Astrocyte (in vitro differentiated cells and primary cell): ENCODE measurements around the gene TRHDE.

Experiments used
- EZH2 ChIP-seq: IDR thresholded peaks from 2 replicates; pipeline ENCODE4 v1.6.1; 2012; ENCODE audit warnings: mild to moderate bottlenecking, low read length, inconsistent platforms; ENCODE audit not compliant: insufficient read depth
- TF ChIP-seq, protein P1 (sequence below): IDR thresholded peaks from 2 replicates; pipeline ENCODE4 v1.5.1; 2011; ENCODE audit warnings: low read depth, mild to moderate bottlenecking, inconsistent platforms, low read length, moderate library complexity; ENCODE audit not compliant: insufficient read depth

DNA sequence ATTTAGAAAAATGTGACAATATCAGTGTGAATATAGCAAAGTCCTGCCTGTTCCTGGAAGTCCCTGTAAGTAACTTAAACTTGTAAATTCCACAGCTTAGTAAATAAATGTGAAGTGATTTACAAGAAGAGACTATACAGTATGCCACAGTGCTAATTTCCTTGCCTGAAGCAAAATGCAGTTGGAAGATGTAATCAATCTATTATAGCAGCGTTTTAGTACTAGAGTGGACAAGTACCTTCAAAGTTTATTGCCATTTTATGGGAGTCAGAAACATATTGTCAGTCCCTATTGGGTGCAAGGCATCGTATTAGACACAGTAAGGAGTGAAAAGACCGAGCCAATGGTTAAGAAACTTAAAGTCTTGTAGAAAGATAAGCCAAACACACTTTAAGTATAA, 94.1 kb downstream of the TRHDE start:
- TF ChIP-seq, protein P1, sequence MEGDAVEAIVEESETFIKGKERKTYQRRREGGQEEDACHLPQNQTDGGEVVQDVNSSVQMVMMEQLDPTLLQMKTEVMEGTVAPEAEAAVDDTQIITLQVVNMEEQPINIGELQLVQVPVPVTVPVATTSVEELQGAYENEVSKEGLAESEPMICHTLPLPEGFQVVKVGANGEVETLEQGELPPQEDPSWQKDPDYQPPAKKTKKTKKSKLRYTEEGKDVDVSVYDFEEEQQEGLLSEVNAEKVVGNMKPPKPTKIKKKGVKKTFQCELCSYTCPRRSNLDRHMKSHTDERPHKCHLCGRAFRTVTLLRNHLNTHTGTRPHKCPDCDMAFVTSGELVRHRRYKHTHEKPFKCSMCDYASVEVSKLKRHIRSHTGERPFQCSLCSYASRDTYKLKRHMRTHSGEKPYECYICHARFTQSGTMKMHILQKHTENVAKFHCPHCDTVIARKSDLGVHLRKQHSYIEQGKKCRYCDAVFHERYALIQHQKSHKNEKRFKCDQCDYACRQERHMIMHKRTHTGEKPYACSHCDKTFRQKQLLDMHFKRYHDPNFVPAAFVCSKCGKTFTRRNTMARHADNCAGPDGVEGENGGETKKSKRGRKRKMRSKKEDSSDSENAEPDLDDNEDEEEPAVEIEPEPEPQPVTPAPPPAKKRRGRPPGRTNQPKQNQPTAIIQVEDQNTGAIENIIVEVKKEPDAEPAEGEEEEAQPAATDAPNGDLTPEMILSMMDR, result no peak
- no peak for TF ChIP-seq EZH2
